GM12875 (cell line): ENCODE data around the gene LGALS9.
"Not testable (repeated sequence)": the region's sequence is repeated elsewhere in the genome, so short reads cannot be mapped to it uniquely, and the experiment has no call there.

ENCODE experiments used
- H3K4me3 ChIP-seq: one replicate; pipeline ENCODE4 v1.5.1; 2011; ENCODE audit warnings: low read depth, low read length, control low read depth
- TF ChIP-seq, protein P1 (sequence below): IDR thresholded peaks from 2 replicates; pipeline ENCODE4 v1.5.1; 2011; ENCODE audit warnings: low read depth, mild to moderate bottlenecking, control low read depth, inconsistent platforms, low read length, moderate library complexity, borderline replicate concordance; ENCODE audit not compliant: insufficient read depth

LGALS9 gene

GRCh38 chr17:27628376-27628775 lies 2.6 kb upstream of the LGALS9 start:
- TF ChIP-seq, protein P1, sequence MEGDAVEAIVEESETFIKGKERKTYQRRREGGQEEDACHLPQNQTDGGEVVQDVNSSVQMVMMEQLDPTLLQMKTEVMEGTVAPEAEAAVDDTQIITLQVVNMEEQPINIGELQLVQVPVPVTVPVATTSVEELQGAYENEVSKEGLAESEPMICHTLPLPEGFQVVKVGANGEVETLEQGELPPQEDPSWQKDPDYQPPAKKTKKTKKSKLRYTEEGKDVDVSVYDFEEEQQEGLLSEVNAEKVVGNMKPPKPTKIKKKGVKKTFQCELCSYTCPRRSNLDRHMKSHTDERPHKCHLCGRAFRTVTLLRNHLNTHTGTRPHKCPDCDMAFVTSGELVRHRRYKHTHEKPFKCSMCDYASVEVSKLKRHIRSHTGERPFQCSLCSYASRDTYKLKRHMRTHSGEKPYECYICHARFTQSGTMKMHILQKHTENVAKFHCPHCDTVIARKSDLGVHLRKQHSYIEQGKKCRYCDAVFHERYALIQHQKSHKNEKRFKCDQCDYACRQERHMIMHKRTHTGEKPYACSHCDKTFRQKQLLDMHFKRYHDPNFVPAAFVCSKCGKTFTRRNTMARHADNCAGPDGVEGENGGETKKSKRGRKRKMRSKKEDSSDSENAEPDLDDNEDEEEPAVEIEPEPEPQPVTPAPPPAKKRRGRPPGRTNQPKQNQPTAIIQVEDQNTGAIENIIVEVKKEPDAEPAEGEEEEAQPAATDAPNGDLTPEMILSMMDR = no peak
- H3K4me3 ChIP-seq = no peak overlapping the region

GRCh38 chr17:27629260-27629659 lies 1.7 kb upstream of the LGALS9 start:
- H3K4me3 ChIP-seq = not testable (repeated sequence)

DNA sequence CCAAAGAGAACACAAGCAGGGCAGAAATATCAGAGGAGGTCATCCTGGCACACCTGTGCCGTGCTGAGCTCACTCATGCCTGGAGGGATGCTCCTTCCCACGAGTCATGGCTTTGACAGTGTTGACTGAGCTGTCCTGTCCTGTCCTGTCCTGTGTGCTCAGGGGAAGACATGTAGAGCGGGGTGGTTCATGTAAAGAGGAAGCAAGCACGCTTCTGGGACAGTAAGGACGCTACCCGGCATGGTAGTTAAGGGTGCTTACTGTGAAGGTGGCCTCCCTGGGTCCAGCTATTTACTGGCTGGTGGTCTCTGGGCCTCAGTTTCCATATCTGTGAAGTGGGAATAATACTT lies 398 bp downstream of the LGALS9 start:
- H3K4me3 ChIP-seq = peak overlapping the region; percentile 80
- TF ChIP-seq, protein P1 = no peak

DNA sequence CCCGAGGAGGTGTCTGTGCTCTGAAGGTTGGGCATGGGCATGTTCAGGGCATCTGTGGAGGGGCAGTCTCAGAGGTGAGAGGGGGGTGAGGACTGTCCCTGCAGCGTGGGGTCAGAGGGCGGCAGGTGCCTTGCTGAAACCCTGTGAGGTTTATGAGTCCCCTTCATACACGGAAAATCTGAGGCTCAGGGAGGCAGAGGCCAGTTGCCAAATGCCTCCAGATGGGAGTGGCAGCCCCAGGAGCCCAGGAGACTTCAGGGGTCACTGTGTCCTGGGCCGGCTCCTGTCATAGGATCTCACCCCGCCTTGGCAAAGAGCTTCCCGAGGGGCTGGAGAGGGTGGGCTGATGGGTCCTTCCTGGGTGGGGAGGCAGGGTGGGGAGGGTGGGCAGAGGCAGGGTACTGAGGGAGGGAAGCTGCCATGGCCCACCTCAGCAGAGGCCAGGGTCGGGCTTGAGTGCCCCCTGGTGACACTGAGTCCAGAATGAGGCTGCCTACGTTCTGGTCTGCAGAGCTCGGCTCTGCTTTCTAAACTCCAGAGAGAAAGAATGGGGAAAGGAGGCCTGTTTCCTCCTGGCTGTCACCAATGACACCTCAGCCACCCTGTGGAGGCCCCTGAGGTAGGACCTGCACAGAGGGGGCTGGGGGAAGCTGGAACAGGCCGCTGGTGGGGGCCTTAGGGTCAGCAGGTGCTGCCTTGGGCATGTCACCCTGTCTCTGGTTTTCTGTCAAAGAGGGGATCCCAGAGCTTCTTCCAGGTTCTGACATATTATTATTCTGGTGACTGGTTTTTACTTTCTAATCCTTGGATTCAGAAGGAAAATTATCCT lies 1.1 kb downstream of the LGALS9 start:
- TF ChIP-seq, protein P1 = peak; percentile 42
- H3K4me3 ChIP-seq = peak overlapping the region; percentile 80

GRCh38 chr17:27632766-27633165 lies 1.8 kb downstream of the LGALS9 start:
- H3K4me3 ChIP-seq = peak overlapping the region; percentile 80

GRCh38 chr17:27633312-27634025 lies 2.5 kb downstream of the LGALS9 start:
- TF ChIP-seq, protein P1 = no peak
- H3K4me3 ChIP-seq = no peak overlapping the region

DNA sequence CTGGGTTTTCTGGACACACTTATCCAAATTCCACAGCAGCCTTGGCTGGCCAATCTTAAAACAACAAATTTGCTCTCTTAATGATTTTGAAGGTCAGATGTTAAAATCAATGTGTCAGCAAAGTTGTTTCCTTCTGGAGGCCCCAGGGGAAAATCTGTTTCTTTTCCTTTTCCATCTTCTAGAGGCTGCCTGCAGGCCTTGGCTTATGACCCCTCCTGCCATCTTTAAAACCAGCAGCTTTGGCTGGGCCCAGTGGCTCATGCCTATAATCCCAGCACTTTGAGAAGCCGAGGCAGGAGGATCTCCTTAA lies 3.0 kb downstream of the LGALS9 start:
- H3K4me3 ChIP-seq = no peak overlapping the region
- TF ChIP-seq, protein P1 = no peak

GRCh38 chr17:27634776-27635175 lies 3.8 kb downstream of the LGALS9 start:
- H3K4me3 ChIP-seq = no peak overlapping the region
- TF ChIP-seq, protein P1 = no peak
